GM12891 (cell line): ENCODE results near the gene FHOD1.
A peak's percentile ranks its signal among the peaks of the same experiment; 100 is the strongest.

Experiments
- PAX5 ChIP-seq: IDR thresholded peaks from 2 replicates; pipeline ENCODE4 v1.6.1; 2011; ENCODE audit warnings: low read length, moderate library complexity, mild to moderate bottlenecking; ENCODE audit not compliant: insufficient read depth, severe bottlenecking
- POLR2AphosphoS5 ChIP-seq: IDR thresholded peaks from 2 replicates; pipeline ENCODE4 v1.6.1; 2011; ENCODE audit warnings: low read depth, low read length, control low read depth

DNA sequence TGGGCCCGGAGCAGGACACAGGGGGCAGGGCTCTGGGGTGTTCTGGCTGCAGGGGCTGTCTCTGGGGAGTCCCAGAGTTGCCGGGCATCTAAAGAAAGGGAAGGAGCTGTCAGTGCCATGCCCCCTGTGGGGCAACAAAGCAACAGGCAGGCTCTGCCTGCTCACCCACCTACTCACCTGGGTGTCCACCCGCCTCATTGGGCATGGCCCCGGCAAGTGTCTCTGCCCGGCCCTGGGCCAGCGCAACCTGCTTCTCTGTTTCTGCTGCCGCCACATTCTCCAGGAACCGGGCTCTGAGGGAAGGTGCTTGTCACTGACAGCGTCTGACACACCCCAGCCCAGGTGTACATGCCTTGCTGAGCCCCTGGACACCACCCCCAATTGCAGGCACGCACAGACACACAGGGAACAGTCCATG, 13.1 kb downstream of the FHOD1 start:
- TF ChIP-seq PAX5 (no peak), POLR2AphosphoS5 (peak; percentile 51; the same call in 1 of the 2 replicates)
